ENCODE measurements around the gene FARP1.

Gene FARP1

DNA sequence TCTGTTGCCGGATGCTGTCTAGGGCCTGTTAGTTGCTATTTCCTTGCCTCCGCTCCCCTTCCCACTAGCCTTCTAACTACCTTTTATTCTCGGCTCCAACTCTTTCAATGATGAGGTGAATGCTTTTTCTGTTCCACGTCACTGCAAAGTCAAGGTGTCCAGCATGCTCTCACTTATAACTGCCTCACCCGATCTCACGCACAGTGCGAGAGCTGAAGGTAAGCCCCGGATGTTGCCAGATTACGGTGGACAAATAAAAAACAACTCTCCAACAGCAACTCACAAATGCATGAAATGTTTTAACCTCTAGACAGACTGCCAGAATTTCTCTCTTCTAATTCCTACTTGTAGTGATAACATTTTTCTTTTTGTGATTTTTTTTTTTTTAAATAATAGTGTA, 264.1 kb downstream of the FARP1 start:
- Histone ChIP-seq H3K4me3 (ENCODE audit: low read length) (no peak overlapping the region), H3K27ac (ENCODE audit: low read depth, low read length) (no peak overlapping the region), H3K27me3 (ENCODE audit: control insufficient read depth, low read length) (peaks cover 4% of the 10 kb centered on the region), H3K9me2 (replicated peaks; ENCODE audit: control insufficient read depth, low read length) (no peaks in the 10 kb centered on the region), H3K9me3 (ENCODE audit: control insufficient read depth, insufficient read depth, low read length) (no peaks in the 10 kb centered on the region), H3K79me2 (ENCODE audit: control insufficient read depth, low read length) (no peaks in the 10 kb centered on the region), H3K4me2 (ENCODE audit: low read length) (no peak overlapping the region), H3K4me1 (ENCODE audit: control insufficient read depth, low read length) (no peaks in the 10 kb centered on the region), H3K36me3 (ENCODE audit: control insufficient read depth, low read length) (no peaks in the 10 kb centered on the region), H3F3A (ENCODE audit: control insufficient read depth, insufficient read depth) (no peaks in the 10 kb centered on the region), H4K20me1 (ENCODE audit: control insufficient read depth, insufficient read depth, low read depth, low read length) (no peaks in the 10 kb centered on the region)
- TF ChIP-seq, protein P1, sequence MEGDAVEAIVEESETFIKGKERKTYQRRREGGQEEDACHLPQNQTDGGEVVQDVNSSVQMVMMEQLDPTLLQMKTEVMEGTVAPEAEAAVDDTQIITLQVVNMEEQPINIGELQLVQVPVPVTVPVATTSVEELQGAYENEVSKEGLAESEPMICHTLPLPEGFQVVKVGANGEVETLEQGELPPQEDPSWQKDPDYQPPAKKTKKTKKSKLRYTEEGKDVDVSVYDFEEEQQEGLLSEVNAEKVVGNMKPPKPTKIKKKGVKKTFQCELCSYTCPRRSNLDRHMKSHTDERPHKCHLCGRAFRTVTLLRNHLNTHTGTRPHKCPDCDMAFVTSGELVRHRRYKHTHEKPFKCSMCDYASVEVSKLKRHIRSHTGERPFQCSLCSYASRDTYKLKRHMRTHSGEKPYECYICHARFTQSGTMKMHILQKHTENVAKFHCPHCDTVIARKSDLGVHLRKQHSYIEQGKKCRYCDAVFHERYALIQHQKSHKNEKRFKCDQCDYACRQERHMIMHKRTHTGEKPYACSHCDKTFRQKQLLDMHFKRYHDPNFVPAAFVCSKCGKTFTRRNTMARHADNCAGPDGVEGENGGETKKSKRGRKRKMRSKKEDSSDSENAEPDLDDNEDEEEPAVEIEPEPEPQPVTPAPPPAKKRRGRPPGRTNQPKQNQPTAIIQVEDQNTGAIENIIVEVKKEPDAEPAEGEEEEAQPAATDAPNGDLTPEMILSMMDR (IDR thresholded peaks at IDR 0.05; ENCODE audit: low read depth, low read length, poor library complexity, severe bottlenecking) = no peak
- TF ChIP-seq EZH2phosphoT487 (IDR thresholded peaks at IDR 0.05; ENCODE audit: borderline replicate concordance, low read length) = no peak

DNA sequence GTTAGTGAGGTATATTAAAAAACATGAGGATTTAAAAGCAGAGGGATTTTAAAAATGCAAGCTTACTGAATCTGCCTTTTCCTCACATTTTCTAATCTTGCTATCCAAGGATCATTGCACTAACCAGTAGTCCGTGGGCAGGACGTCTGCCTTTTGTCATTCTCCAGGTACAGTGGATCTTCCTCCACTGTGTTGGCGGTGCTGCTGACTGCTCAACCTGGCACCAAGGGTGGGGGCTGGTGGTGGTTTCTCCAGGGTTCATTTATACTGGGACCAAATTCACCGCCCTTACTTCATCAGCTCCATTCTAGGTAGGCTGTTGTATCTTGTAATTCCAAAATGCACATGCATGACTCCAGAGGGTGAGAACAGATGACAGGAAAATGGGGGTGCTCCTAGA, 264.7 kb downstream of the FARP1 start:
- no peaks in the 10 kb centered on the region for H3F3A ChIP-seq (ENCODE audit: control insufficient read depth, insufficient read depth)
- H3K27me3 ChIP-seq (ENCODE audit: control insufficient read depth, low read length) = peaks cover 5% of the 10 kb centered on the region
- TF ChIP-seq EZH2phosphoT487 (IDR thresholded peaks at IDR 0.05; ENCODE audit: borderline replicate concordance, low read length) = no peak
- TF ChIP-seq, protein P1 (IDR thresholded peaks at IDR 0.05; ENCODE audit: low read depth, low read length, poor library complexity, severe bottlenecking) = no peak

DNA sequence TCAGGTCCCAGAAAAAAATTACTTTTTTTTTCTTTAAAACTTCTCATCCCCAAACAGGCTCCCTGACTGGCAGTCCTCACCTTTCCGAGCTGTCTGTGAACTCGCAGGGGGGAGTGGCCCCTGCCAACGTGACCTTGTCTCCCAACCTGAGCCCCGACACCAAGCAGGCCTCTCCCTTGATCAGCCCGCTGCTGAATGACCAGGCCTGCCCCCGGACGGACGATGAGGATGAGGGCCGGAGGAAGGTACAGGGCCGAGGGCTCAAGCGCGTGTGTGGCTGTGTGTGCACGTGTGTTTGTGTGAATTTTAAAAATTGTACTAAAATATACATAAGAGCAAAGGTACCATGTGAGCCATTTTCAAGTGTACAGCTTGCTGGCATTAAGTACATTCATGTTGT, 266.4 kb downstream of the FARP1 start:
- Histone ChIP-seq H3K79me2 (ENCODE audit: control insufficient read depth, low read length) (no peaks in the 10 kb centered on the region), H3K9me2 (replicated peaks; ENCODE audit: control insufficient read depth, low read length) (no peaks in the 10 kb centered on the region), H4K20me1 (ENCODE audit: control insufficient read depth, insufficient read depth, low read depth, low read length) (no peaks in the 10 kb centered on the region), H3K27me3 (ENCODE audit: control insufficient read depth, low read length) (peaks cover 5% of the 10 kb centered on the region), H3K36me3 (ENCODE audit: control insufficient read depth, low read length) (no peaks in the 10 kb centered on the region), H3K4me2 (ENCODE audit: low read length) (no peak overlapping the region), H3K9me3 (ENCODE audit: control insufficient read depth, insufficient read depth, low read length) (no peaks in the 10 kb centered on the region), H3K4me1 (ENCODE audit: control insufficient read depth, low read length) (no peaks in the 10 kb centered on the region), H3F3A (ENCODE audit: control insufficient read depth, insufficient read depth) (no peaks in the 10 kb centered on the region), H3K27ac (ENCODE audit: low read depth, low read length) (no peak overlapping the region), H3K4me3 (ENCODE audit: low read length) (no peak overlapping the region)
- TF ChIP-seq, protein P1 (IDR thresholded peaks at IDR 0.05; ENCODE audit: low read depth, low read length, poor library complexity, severe bottlenecking) = no peak
- TF ChIP-seq EZH2phosphoT487 (IDR thresholded peaks at IDR 0.05; ENCODE audit: borderline replicate concordance, low read length) = no peak

More for the DNA sequence above, 264.7 kb downstream of the FARP1 start:
- Histone ChIP-seq H3K79me2 (ENCODE audit: control insufficient read depth, low read length) (no peaks in the 10 kb centered on the region), H3K4me3 (ENCODE audit: low read length) (no peak overlapping the region), H4K20me1 (ENCODE audit: control insufficient read depth, insufficient read depth, low read depth, low read length) (no peaks in the 10 kb centered on the region), H3K4me1 (ENCODE audit: control insufficient read depth, low read length) (no peaks in the 10 kb centered on the region), H3K36me3 (ENCODE audit: control insufficient read depth, low read length) (no peaks in the 10 kb centered on the region), H3K27ac (ENCODE audit: low read depth, low read length) (no peak overlapping the region), H3K9me2 (replicated peaks; ENCODE audit: control insufficient read depth, low read length) (no peaks in the 10 kb centered on the region), H3K9me3 (ENCODE audit: control insufficient read depth, insufficient read depth, low read length) (no peaks in the 10 kb centered on the region), H3K4me2 (ENCODE audit: low read length) (no peak overlapping the region)

DNA sequence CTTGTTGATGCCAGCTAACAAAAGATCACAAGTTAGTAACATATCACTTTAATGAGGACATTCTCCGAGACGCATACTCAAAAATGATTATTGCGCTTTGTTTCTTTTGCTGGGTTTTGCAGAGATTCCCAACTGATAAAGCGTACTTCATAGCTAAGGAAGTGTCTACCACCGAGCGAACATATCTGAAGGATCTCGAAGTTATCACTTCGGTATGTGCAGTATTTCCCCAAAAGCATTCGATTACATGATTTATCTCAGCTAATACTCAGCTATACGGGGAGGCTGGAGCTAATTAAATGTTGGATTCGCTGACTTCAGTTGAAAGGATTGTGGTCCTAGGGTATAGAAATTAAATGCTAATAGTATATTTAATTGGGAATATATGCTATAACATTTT, 267.7 kb downstream of the FARP1 start:
- H4K20me1 ChIP-seq (ENCODE audit: control insufficient read depth, insufficient read depth, low read depth, low read length) = no peaks in the 10 kb centered on the region
- H3K9me3 ChIP-seq (ENCODE audit: control insufficient read depth, insufficient read depth, low read length) = no peaks in the 10 kb centered on the region
- TF ChIP-seq, protein P1 (IDR thresholded peaks at IDR 0.05; ENCODE audit: low read depth, low read length, poor library complexity, severe bottlenecking) = no peak
- no peak for TF ChIP-seq EZH2phosphoT487 (IDR thresholded peaks at IDR 0.05; ENCODE audit: borderline replicate concordance, low read length)
- no peaks in the 10 kb centered on the region for H3K79me2 ChIP-seq (ENCODE audit: control insufficient read depth, low read length)
- no peaks in the 10 kb centered on the region for H3K4me1 ChIP-seq (ENCODE audit: control insufficient read depth, low read length)
- H3K4me3 ChIP-seq (ENCODE audit: low read length) = no peak overlapping the region
- H3F3A ChIP-seq (ENCODE audit: control insufficient read depth, insufficient read depth) = no peaks in the 10 kb centered on the region
- H3K36me3 ChIP-seq (ENCODE audit: control insufficient read depth, low read length) = no peaks in the 10 kb centered on the region
- H3K4me2 ChIP-seq (ENCODE audit: low read length) = no peak overlapping the region
- H3K27ac ChIP-seq (ENCODE audit: low read depth, low read length) = no peak overlapping the region
- H3K27me3 ChIP-seq (ENCODE audit: control insufficient read depth, low read length) = peaks cover 5% of the 10 kb centered on the region
- H3K9me2 ChIP-seq (replicated peaks; ENCODE audit: control insufficient read depth, low read length) = no peaks in the 10 kb centered on the region

Data from DOHH2 (cell line).